Endothelial cell of umbilical vein (primary cell): ENCODE measurements around the gene MTERF1. TPM values are rescaled to one million over a fixed set of nuclear protein-coding genes. Genes with fewer than 3 reads are reported as not detected.

Experiments used
- Bru-seq: library from RNA; stranded (reverse); fragments of 400-500 nt; gene quantifications from one replicate; lab custom pipeline; 2021; lab: Mats Ljungman, UMichigan
- BruChase-seq, 2 experiments: library from RNA; stranded (reverse); fragments of 400-500 nt; gene quantifications; one replicate each; lab custom pipeline; 2021; lab: Mats Ljungman, UMichigan
- BruUV-seq: library from RNA; stranded (reverse); fragments of 400-500 nt; replicated peaks from 2 replicates; lab custom pipeline; 2021; lab: Mats Ljungman, UMichigan
- CTCF ChIA-PET: fragments of 300-600, 350-600 bp; sonication (Branson Sonifier 250); formaldehyde crosslinking; loops from one replicate; lab custom pipeline; 2021; ENCODE audit warnings: antibody characterized with exemption, inconsistent platforms; lab: Charles Lee
- POLR2A ChIA-PET: fragments of 300-600, 350-600 bp; sonication (Branson Sonifier 250); formaldehyde crosslinking; loops from one replicate; lab custom pipeline; 2021; ENCODE audit warnings: antibody characterized with exemption, inconsistent platforms; lab: Charles Lee
- DNase-seq: peaks from one replicate; pipeline ENCODE4 v3.0.0-alpha.2; 2011; ENCODE audit warnings: low read depth, low spot score
- FAIRE-seq: peaks from 2 replicates; lab custom pipeline; 2011; peaks lifted over from hg19 to GRCh38; lab: Jason Lieb, UNC
- H2AFZ ChIP-seq: 2 replicates; pipeline ENCODE4 v1.6.0; 2012; ENCODE audit warnings: low read depth, low read length, control low read depth, inconsistent platforms
- H3K27ac ChIP-seq: 2 replicates; pipeline ENCODE4 v1.5.1; 2011; ENCODE audit warnings: low read depth, mild to moderate bottlenecking, control low read depth, low read length, moderate library complexity; ENCODE audit not compliant: insufficient read depth
- H3K27me3 ChIP-seq, 2 experiments: 2 replicates each; pipeline versions ENCODE4 v1.6.0 to v1.6.1; 2011; ENCODE audit warnings: low read length in 2 of 2, mixed read lengths in 1 of 2; ENCODE audit not compliant: control insufficient read depth in 2 of 2, insufficient read depth in 2 of 2
- H3K36me3 ChIP-seq, 2 experiments: 2 replicates in 1 of 2; 3 replicates in 1 of 2; pipeline ENCODE4 v1.5.1; 2011; ENCODE audit warnings: low read length in 2 of 2, mild to moderate bottlenecking in 1 of 2, moderate library complexity in 1 of 2; ENCODE audit not compliant: control insufficient read depth in 2 of 2, insufficient read depth in 2 of 2; ENCODE audit errors: extremely low read depth in 1 of 2
- H3K4me1 ChIP-seq: 3 replicates; pipeline ENCODE4 v1.5.1; 2011; ENCODE audit warnings: mild to moderate bottlenecking, low read length; ENCODE audit not compliant: control insufficient read depth, insufficient read depth; ENCODE audit errors: extremely low read depth
- H3K4me2 ChIP-seq: 2 replicates; pipeline ENCODE4 v1.6.1; 2011; ENCODE audit warnings: low read length, control low read depth, mixed read lengths; ENCODE audit not compliant: insufficient read depth
- H3K4me3 ChIP-seq, 3 experiments: fragments of 200-600 bp in 1 of 3; sonication (generic), shearing (Covaris generic) in 1 of 3; replicated peaks in 1 of 3; 2 replicates each; pipeline ENCODE4 v1.5.1; 2011 to 2016; ENCODE audit warnings: control low read depth in 3 of 3, low read length in 3 of 3, mild to moderate bottlenecking in 2 of 3, inconsistent platforms in 1 of 3, low read depth in 1 of 3, moderate library complexity in 1 of 3; ENCODE audit not compliant: insufficient read depth in 1 of 3
- H3K79me2 ChIP-seq: 2 replicates; pipeline ENCODE4 v1.6.0; 2012; ENCODE audit warnings: low read length, inconsistent platforms; ENCODE audit not compliant: control insufficient read depth, insufficient read depth
- H3K9ac ChIP-seq: replicated peaks from 2 replicates; pipeline ENCODE3; 2011; ENCODE audit warnings: low read length, control low read depth; ENCODE audit not compliant: insufficient read depth; ENCODE audit errors: extremely low read depth
- H3K9me1 ChIP-seq: replicated peaks from 3 replicates; pipeline ENCODE4 v1.6.0; 2011; ENCODE audit warnings: mild to moderate bottlenecking, low read length; ENCODE audit not compliant: control insufficient read depth, insufficient read depth; ENCODE audit errors: extremely low read depth
- H3K9me3 ChIP-seq: replicated peaks from 2 replicates; pipeline ENCODE4 v1.5.1; 2012; ENCODE audit warnings: low read length, inconsistent platforms; ENCODE audit not compliant: control insufficient read depth, insufficient read depth
- H4K20me1 ChIP-seq: replicated peaks from 2 replicates; pipeline ENCODE3; 2011; ENCODE audit warnings: mild to moderate bottlenecking, low read length; ENCODE audit not compliant: control insufficient read depth, insufficient read depth; ENCODE audit errors: extremely low read depth
- EZH2 ChIP-seq: IDR thresholded peaks from 2 replicates; pipeline ENCODE4 v1.6.1; 2012; ENCODE audit warnings: borderline replicate concordance, low read depth, mild to moderate bottlenecking, moderate library complexity, low read length, inconsistent platforms; ENCODE audit not compliant: severe bottlenecking
- FOS ChIP-seq: IDR thresholded peaks from 2 replicates; pipeline ENCODE4 v1.6.1; 2011; ENCODE audit warnings: mild to moderate bottlenecking, low read length, moderate library complexity, borderline replicate concordance; ENCODE audit not compliant: insufficient read depth
- GATA2 ChIP-seq: IDR thresholded peaks from 2 replicates; pipeline ENCODE4 v1.7.0; 2011; ENCODE audit warnings: low read depth, mild to moderate bottlenecking, moderate library complexity, mixed read lengths, low read length; ENCODE audit not compliant: insufficient read length, insufficient read depth
- JUN ChIP-seq: IDR thresholded peaks from 2 replicates; pipeline ENCODE4 v1.6.1; 2011; ENCODE audit warnings: borderline replicate concordance, low read depth; ENCODE audit not compliant: insufficient read length, insufficient read depth
- MYC ChIP-seq: IDR thresholded peaks from one replicate; pipeline ENCODE4 v1.6.1; 2011; ENCODE audit warnings: mild to moderate bottlenecking, low read depth, low read length
- POLR2A ChIP-seq: IDR thresholded peaks from 2 replicates; pipeline ENCODE4 v1.6.1; 2012; ENCODE audit warnings: low read depth, mild to moderate bottlenecking, control low read depth, low read length
- POLR2AphosphoS5 ChIP-seq: IDR thresholded peaks from 2 replicates; pipeline ENCODE4 v1.6.1; 2012; ENCODE audit warnings: low read depth, mild to moderate bottlenecking, control low read depth, low read length, moderate library complexity; ENCODE audit not compliant: insufficient read depth
- dilution Hi-C: fragments of 300-500 bp; cut with MboI; formaldehyde crosslinking; loops from one replicate; pipeline ENCODE4 v1.15.0; 2019; ENCODE audit warnings: low sequenced_read_pairs; ENCODE audit not compliant: extremely low pct_ligation_motif_present
- intact Hi-C: fragments of 100-400 bp; cut with micrococcal nuclease; formaldehyde crosslinking; loops from one replicate; pipeline ENCODE4 v1.10.0; 2022
- long read RNA-seq: library from polyadenylated mRNA; stranded (forward); transcript quantifications from one replicate; pipeline ENCODE4 v2.0.0, GENCODE V29; 2021
- polyA minus RNA-seq, 3 experiments: library from RNA; depleted of rRNA, polyadenylated mRNA; stranded (reverse); fragments of >200 nt; gene quantifications; 1 replicate in 1 of 3; 2 replicates in 2 of 3; pipeline ENCODE4 v1.2.3, GENCODE V29; 2011
- polyA plus RNA-seq, 4 experiments: library from polyadenylated mRNA; depleted of rRNA in 3 of 4; stranded (reverse) in 3 of 4; unstranded in 1 of 4; fragments of >200 nt; gene quantifications; 2 replicates each; pipeline versions ENCODE4 v1.2.1 to v1.2.3, GENCODE V29; 2011 to 2012; ENCODE audit warnings: missing spikeins in 1 of 4
- total RNA-seq: library from RNA; stranded (reverse); gene quantifications from 2 replicates; pipeline ENCODE4 v1.2.3, GENCODE V29; 2021
- TF ChIP-seq, protein P1 (sequence below), 2 donors: IDR thresholded peaks; 1 replicate in 1 of 2; 2 replicates in 1 of 2; pipeline ENCODE4 v1.5.1; 2011; ENCODE audit warnings: low read length in 2 of 2, mild to moderate bottlenecking in 2 of 2, moderate library complexity in 2 of 2, control low read depth in 1 of 2, inconsistent platforms in 1 of 2, low read depth in 1 of 2; ENCODE audit not compliant: insufficient read depth in 1 of 2; ENCODE audit errors: extremely low read depth in 1 of 2
- TF ChIP-seq, protein P2 (sequence below): IDR thresholded peaks from 2 replicates; pipeline ENCODE4 v1.6.1; 2011; ENCODE audit not compliant: insufficient read depth, insufficient read length

The MTERF1 gene, protein sequence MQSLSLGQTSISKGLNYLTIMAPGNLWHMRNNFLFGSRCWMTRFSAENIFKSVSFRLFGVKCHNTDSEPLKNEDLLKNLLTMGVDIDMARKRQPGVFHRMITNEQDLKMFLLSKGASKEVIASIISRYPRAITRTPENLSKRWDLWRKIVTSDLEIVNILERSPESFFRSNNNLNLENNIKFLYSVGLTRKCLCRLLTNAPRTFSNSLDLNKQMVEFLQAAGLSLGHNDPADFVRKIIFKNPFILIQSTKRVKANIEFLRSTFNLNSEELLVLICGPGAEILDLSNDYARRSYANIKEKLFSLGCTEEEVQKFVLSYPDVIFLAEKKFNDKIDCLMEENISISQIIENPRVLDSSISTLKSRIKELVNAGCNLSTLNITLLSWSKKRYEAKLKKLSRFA
- total RNA-seq: 10.2 TPM in 2 replicates
- polyA plus RNA-seq: 1.7 and 3.1 TPM in 2 replicates
- polyA plus RNA-seq (2011; cell fraction: cytosol; rRNA removed): 4.2 and 5.4 TPM in 2 replicates
- 7.8 and 12.6 TPM in 2 replicates for polyA plus RNA-seq (2011; cell fraction: nucleus; rRNA removed)
- polyA plus RNA-seq (2012): 8.7 and 12.6 TPM in 2 replicates
- polyA minus RNA-seq: 6.2 and 12.0 TPM in 2 replicates
- polyA minus RNA-seq (2011; cell fraction: cytosol; rRNA and poly(A)+ RNA removed): 1.9 TPM
- 13.3 and 18.2 TPM in 2 replicates for polyA minus RNA-seq (2011; cell fraction: nucleus; rRNA and poly(A)+ RNA removed)
- Bru-seq, nascent RNA: percentile 87 among the genes with signal in this experiment
- percentile 80 among the genes with signal in this experiment for BruChase-seq, experiment 1, labeled RNA remaining after a 6-hour chase
- BruChase-seq, experiment 2, labeled RNA remaining after a 2-hour chase: percentile 92 among the genes with signal in this experiment
- long read RNA-seq, transcript MTERF1-201 (3 exons, 1,997 nt): major isoform, 15 of 31 reads
- long read RNA-seq, partial matches to known transcripts: 1 of 31 reads
- long read RNA-seq, other reads (novel, unspliced or antisense): 8 of 31 reads

DNA sequence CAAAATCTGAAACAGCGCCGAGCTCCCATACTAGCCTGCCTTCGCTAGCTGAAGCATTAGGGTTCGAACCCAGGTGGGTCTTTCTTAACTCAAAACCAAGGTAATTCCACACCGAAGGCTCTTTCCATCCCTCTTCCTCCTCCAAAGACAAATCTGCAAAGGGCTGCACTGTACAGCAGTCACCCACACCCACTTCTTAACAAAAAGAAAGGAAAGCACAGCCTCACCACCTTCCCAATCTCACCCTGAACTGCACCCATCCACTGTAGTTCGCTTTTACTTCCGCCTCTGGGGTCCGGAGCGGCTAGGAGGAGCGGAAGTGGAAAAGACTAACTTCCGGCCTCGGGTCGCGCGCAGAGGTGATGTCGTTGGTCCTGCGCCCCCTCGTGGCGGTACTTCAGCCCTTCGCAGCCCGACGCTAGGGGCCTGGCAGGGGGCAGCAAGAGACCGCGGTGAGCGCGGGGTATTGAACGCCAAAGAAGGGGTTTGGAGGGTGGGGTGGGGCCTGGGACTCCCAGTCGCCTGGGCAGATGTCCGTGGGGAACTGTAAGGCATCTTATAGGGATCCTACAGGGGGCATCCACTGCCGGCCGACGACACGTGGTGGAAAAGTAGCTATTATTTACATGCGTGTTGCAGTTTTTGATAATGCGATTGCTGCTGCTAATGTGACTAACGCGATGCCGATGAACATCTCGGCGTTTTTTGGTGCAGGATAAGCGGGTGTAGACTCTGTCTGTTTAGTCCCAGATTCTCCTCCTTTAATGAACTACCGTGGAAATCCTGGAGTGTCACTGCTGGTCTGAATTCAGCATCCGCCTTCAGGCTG, at the start of gene MTERF1:
Gene MTERF1, minus strand, starts transcription at position 290 of the 829 bp plus-strand sequence. CDS start 619 bp downstream, outside the sequence.
- peak; percentile 83 for TF ChIP-seq POLR2AphosphoS5
- peak; percentile 26 for TF ChIP-seq MYC
- no peak for TF ChIP-seq FOS
- TF ChIP-seq POLR2A: peak; percentile 90
- TF ChIP-seq, protein P1, sequence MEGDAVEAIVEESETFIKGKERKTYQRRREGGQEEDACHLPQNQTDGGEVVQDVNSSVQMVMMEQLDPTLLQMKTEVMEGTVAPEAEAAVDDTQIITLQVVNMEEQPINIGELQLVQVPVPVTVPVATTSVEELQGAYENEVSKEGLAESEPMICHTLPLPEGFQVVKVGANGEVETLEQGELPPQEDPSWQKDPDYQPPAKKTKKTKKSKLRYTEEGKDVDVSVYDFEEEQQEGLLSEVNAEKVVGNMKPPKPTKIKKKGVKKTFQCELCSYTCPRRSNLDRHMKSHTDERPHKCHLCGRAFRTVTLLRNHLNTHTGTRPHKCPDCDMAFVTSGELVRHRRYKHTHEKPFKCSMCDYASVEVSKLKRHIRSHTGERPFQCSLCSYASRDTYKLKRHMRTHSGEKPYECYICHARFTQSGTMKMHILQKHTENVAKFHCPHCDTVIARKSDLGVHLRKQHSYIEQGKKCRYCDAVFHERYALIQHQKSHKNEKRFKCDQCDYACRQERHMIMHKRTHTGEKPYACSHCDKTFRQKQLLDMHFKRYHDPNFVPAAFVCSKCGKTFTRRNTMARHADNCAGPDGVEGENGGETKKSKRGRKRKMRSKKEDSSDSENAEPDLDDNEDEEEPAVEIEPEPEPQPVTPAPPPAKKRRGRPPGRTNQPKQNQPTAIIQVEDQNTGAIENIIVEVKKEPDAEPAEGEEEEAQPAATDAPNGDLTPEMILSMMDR (IDR thresholded peaks at IDR 0.05; ENCODE audit: extremely low read depth in 1 of 2, insufficient read depth in 1 of 2, low read depth in 1 of 2, low read length in 2 of 2): peak; percentile 96 to 98
- no peak for TF ChIP-seq JUN
- TF ChIP-seq GATA2: no peak
- TF ChIP-seq, protein P2, sequence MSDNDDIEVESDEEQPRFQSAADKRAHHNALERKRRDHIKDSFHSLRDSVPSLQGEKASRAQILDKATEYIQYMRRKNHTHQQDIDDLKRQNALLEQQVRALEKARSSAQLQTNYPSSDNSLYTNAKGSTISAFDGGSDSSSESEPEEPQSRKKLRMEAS: no peak
- TF ChIP-seq EZH2: no peak
- H3K4me3 ChIP-seq: peak within 1 kb of the TSS; percentile 61 to 95 (median 81)
- intact Hi-C loops: loop anchor here (1.0 to 5.0 kb wide), 8 partner anchors 50 to 833 kb away; partner anchors contain the start of genes AKAP9, FZD1 and GATAD1
- no peaks in the 10 kb centered on the region for H3K9me3 ChIP-seq
- ChIA-PET POLR2A (no interaction called here), CTCF (interaction anchor here (0.6 to 4.2 kb wide), 22 partner anchors 9 to 836 kb away, joined by 3 to 48 read pairs (median 4); partner anchors contain the start of genes AKAP9, GATAD1 and RBM48)
- H3K36me3 ChIP-seq: peaks cover 0 to 2% of the 10 kb centered on the region in 2 experiments
- H3K9ac ChIP-seq: peak within 1 kb of the TSS; percentile 81
- peak; percentile 95 for FAIRE-seq
- peak within 1 kb of the TSS; percentile 88 for H2AFZ ChIP-seq
- H3K4me2 ChIP-seq: peak within 1 kb of the TSS; percentile 97
- H3K9me1 ChIP-seq: no peaks in the 10 kb centered on the region
- no peaks in the 10 kb centered on the region for H4K20me1 ChIP-seq
- dilution Hi-C loops: no loop called here
- H3K4me1 ChIP-seq: peaks cover 11% of the 10 kb centered on the region
- H3K79me2 ChIP-seq: peaks cover 21% of the 10 kb centered on the region
- peak; percentile 90 for DNase-seq
- BruUV-seq: no TSS peak
- no peaks in the 10 kb centered on the region for H3K27me3 ChIP-seq
- H3K27ac ChIP-seq: peak within 1 kb of the TSS; percentile 36
